GM21528 (cell line): ENCODE data around the gene SH3RF2.
A peak's percentile ranks its signal among the peaks of the same experiment; 100 is the strongest.

Experiments used
- ATAC-seq: cut with Tn5 transposase; IDR thresholded peaks from one replicate; pipeline ENCODE4 v1.9.1; 2021; ENCODE audit warnings: mild to moderate bottlenecking, moderate library complexity; ENCODE audit not compliant: unreplicated experiment, low FRiP score

SH3RF2 gene

GRCh38 chr5:145921211-145921610 lies 15.2 kb upstream of the SH3RF2 start:
- ATAC-seq, result no peak

DNA sequence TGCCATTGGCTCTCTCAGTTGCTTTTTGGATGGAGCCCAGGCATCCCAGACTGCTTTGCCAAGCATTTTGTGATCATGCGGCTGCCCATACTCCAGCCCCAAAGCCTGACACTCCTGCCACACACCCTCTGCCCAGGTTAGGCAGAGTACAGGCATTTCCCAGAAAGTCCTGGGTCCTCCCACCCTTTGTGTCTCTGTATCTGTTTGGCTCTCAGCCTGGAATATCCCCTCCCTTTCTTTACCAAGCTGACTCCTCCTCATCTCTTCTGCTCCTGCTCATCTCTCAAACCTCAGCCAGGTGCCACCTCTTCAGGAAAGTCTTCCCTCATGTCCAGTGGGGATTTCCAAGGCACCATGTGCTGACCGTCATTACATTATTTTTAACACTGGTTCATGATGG lies 14.3 kb upstream of the SH3RF2 start:
- no peak for ATAC-seq

DNA sequence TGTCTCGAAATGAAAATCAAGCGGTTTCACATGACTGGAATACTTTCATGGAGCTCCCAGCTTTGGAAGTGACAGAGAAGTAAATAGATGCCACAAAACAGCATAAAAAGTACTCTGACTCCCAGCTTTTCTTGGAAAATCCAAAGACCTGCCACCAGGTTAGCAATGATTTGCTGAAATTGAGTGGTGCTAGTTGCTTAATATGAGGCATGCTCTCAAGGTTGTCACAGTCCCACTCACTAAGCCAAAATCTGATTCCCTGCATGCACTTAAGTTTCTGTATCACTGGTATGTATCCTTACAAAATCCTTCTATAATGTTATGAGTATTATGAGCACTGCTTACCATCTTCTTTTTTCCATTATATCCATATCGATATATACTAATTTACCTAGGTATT lies 13.0 kb upstream of the SH3RF2 start:
- ATAC-seq, result no peak

GRCh38 chr5:145924849-145925248 lies 11.5 kb upstream of the SH3RF2 start:
- no peak for ATAC-seq

- no peak for ATAC-seq
These were observed 11.0 kb upstream of the SH3RF2 start for GRCh38 chr5:145925353-145925752.

DNA sequence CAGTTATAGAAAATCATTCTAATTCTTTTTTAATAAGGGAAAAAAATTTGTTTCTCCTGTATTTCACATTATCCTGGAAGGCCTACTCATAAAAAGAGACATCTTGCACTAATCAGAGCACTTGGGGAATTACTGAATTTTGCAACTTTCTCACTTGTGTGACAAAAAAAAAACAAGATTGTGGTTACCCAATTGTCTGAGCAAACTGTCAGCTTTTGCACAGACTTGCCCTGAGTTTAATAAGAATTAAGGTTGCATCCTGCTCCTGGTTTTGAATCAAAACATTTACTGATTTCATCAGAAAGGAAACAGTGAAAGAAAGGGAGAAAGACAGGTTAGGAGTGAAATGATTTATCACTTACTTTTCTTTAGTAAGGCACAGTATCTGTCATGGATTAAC lies 10.6 kb upstream of the SH3RF2 start:
- no peak for ATAC-seq

DNA sequence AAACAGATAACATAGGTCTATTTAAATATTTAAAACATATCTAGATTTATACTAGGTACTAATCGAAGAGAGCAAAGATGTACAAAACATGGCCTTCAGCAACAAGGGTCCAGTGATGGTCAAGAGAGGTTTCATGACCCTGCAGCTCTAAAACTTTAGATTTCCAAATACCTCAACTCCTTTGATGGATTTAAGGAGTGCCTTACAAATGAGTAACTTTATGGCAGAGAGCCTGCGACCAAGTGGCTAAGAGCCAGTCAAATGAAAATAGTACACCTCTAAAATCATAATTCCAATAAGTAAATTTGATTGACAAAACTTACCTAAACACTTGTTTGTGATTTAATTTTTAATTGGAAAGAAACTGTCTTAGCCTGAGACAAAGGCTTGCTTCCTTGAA lies 4.7 kb upstream of the SH3RF2 start:
- no peak for ATAC-seq

DNA sequence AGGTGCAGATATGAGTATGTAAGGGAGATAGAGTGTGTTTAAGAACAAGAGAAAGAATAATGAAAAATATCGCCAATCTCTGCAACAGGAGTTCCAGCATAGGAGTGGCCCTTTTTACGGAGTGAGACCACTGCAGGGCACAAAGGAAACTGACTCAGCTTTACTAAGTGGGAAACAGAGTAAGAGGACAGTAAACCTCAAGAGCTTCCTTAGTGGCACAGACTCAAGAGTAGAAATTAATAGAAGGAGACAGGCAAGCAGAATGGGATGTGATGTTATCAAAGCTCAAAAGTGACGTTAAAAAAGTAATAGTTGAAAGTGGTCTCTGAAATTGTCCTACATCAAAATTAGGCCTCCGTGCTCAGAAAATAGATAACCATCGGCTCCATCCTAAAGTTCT lies 2.1 kb upstream of the SH3RF2 start:
- ATAC-seq, result no peak

DNA sequence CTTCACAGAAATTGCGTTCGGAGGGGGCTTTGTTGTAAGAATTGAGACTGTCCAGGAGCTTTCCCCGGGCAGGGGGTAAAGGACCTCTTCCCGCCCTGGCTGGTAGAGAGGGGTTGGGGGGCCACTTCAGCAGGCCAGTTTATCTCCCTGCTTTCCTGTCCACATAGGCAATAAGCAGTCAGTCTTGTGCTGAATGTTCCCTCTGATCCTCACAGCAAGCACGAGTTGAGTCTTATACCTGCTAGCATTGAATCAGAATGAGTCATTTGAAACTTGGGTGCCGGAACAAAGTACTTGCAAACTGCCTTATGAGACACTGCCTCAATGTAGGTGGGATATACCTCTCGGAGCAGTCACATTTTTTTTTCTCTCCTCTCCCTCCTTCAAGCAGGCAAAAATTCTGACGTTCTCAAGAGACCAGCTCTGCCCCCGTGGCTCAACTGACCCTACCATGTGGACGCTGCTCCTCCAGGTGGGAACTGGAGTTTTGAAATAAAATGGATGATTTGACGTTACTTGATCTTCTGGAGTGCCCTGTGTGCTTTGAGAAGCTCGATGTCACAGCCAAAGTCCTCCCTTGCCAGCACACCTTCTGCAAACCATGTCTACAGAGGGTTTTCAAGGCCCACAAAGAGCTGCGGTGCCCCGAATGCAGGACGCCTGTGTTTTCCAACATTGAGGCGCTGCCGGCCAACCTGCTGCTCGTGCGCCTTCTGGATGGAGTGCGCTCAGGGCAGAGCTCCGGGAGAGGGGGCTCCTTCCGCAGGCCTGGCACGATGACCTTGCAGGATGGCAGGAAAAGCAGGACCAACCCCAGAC lies 1.3 kb downstream of the SH3RF2 start:
- no peak for ATAC-seq

- ATAC-seq, result no peak
These were observed 2.6 kb downstream of the SH3RF2 start for GRCh38 chr5:145938776-145939539.

- no peak for ATAC-seq
These were observed 3.2 kb downstream of the SH3RF2 start for GRCh38 chr5:145939540-145940065.

GRCh38 chr5:145941096-145941447 lies 4.7 kb downstream of the SH3RF2 start:
- no peak for ATAC-seq

GRCh38 chr5:145941448-145942130 lies 5.2 kb downstream of the SH3RF2 start:
- no peak for ATAC-seq

DNA sequence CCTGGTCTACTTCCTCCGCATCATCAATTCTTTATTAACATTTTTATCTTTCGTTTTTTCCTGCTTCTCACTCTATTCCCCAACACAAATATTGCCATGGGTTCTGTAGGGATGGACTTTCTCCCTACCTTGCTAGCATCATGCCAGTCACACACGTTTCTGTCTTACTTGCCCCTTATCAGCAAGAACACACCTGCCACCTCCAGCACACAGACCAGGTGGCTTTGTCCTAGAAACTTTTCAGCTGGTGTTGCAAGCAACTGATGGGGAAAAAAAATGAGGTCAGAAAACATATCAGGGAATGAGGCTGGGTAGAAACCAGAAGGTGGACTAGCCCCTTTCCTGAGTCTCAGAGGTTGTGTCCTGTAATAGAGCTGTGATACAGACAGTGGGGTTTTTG lies 5.8 kb downstream of the SH3RF2 start:
- no peak for ATAC-seq

DNA sequence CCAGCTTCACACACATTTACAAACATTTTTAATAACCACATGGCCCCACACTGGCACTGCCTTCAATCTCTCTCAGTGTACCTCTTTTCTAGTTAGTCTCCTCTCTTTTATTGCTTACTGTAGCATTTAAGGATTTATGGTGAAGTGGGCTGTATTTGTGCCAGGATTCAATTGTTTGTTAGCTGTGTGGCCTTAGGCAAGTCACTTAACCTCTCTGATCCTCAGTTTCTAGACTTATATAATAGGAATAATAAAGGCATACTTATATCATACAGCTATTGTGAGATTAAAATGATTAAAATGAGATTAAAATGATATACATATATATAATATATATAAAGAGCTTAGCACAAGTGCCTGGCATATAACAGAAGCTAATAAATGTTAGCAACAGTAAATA lies 6.4 kb downstream of the SH3RF2 start:
- no peak for ATAC-seq

DNA sequence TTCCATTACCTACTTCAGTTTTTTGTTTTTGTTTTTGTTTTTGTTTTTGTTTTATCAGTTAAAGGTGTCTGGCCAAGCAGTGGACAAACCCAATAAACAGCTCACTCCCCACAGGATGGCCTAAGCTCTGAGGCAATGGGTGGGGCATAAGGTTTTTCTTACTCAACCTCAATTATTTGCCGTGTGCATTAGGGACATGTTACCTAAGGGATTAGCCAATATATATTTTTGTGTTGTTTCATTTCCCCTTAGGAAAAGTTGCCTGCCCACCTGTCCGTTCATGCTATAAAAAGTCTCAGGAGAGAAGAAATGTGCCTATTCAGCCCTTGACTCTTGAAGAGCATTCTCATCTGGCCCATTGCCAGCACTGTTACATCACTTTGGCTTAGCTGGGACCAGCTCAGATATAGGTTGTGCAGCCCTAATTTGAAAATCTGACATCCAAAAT lies 7.3 kb downstream of the SH3RF2 start:
- ATAC-seq, result no peak

GRCh38 chr5:145944328-145944727 lies 8.0 kb downstream of the SH3RF2 start:
- no peak for ATAC-seq

DNA sequence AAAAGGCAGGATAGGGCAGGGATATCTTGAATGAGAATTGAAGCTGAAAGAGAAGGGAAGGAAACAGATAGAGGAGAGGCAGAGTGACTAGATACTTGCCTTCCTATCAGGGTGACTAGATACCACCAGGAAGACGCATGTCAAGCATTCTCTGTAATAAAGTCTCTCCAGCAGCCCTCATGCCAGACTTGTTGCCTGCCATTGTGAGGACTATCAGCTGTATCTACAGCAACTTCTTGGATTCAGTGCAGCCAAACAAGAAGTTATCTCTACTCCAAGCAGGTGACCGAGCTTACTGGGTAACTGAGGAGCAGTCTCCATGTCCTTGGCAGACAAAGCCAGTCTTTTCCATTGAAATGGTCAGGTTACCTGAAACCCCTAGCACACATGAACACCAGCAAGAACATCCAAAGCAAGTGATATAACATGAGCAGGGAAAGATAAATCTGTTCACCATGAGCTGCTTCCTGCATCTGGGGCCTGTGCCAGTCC lies 9.3 kb downstream of the SH3RF2 start:
- ATAC-seq, result no peak

- peak; percentile 74 for ATAC-seq
These were observed 9.9 kb downstream of the SH3RF2 start for GRCh38 chr5:145946112-145946861.

DNA sequence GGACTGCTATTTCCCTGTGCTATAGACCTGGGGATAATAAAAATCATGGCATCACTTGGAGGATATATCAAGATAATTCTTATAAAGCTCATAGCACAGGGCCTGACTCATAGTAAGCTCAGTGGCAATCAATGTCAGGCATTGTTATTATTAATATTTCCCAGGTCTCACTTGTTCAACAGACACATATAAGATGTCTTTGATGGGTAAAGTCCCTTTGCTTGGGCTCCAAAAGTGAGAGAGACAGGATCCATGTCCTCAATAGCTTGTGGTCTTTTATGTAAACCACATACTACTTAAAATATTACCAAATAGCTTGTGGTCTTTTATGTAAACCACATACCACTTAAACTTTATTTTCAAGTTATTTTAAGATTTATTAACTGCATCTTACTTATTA lies 11.2 kb downstream of the SH3RF2 start:
- no peak for ATAC-seq
